ENCODE data around the gene MMD2. TPM values are rescaled to one million over a fixed set of nuclear protein-coding genes. Genes with fewer than 3 reads are reported as not detected.
"Not testable (repeated sequence)": the region's sequence is repeated elsewhere in the genome, so short reads cannot be mapped to it uniquely, and the experiment has no call there.

MMD2 gene
- total RNA-seq, 4 donors from 2014 or later, result not detected

- H3K36me3 ChIP-seq, result no peaks in the 10 kb centered on the region
- WGBS, 2 donors, result 73 to 85% methylated on average over 4 to 5 of the region's 9 CpGs
- no peak for DNase-seq
- H3K27ac ChIP-seq, result no peak overlapping the region
- H3K4me1 ChIP-seq, result no peaks in the 10 kb centered on the region
- H3K27me3 ChIP-seq, result no peaks in the 10 kb centered on the region
- no peak for TF ChIP-seq POLR2A (IDR thresholded peaks at IDR 0.05)
- no peak for TF ChIP-seq CTCF (IDR thresholded peaks at IDR 0.05)
- intact Hi-C loops (cut with DNase I), result no loop called here
- H3K9me3 ChIP-seq, result peaks cover 0 to 10% (median 0%) of the 10 kb centered on the region in 3 donors
- H3K4me3 ChIP-seq, result no peak overlapping the region
Observed at GRCh38 chr7:4894482-4894881, 64.5 kb downstream of the MMD2 start.

GRCh38 chr7:4893929-4894475, 65.0 kb downstream of the MMD2 start:
- H3K27ac ChIP-seq, result no peak overlapping the region
- DNase-seq, result no peak
- no peak overlapping the region for H3K4me3 ChIP-seq
- no peaks in the 10 kb centered on the region for H3K27me3 ChIP-seq
- no peaks in the 10 kb centered on the region for H3K4me1 ChIP-seq
- TF ChIP-seq POLR2A (IDR thresholded peaks at IDR 0.05) (no peak), CTCF (IDR thresholded peaks at IDR 0.05) (no peak)
- H3K36me3 ChIP-seq, result no peaks in the 10 kb centered on the region
- intact Hi-C loops (cut with DNase I), result no loop called here
- WGBS, 2 donors, result 82 to 84% methylated on average over 7 to 8 of the region's 8 CpGs
- H3K9me3 ChIP-seq, result peaks cover 0 to 10% (median 0%) of the 10 kb centered on the region in 3 donors

GRCh38 chr7:4893188-4893587, 65.8 kb downstream of the MMD2 start:
- 68 to 69% methylated on average over 4 of the region's 4 CpGs for WGBS, 2 donors
- intact Hi-C loops (cut with DNase I); H3K27ac ChIP-seq: not testable (repeated sequence)

GRCh38 chr7:4891522-4891921, 67.5 kb downstream of the MMD2 start:
- intact Hi-C loops (cut with DNase I), result not testable (repeated sequence)

More at GRCh38 chr7:4893188-4893587, 65.8 kb downstream of the MMD2 start:
- H3K27me3 ChIP-seq, DNase-seq, H3K4me3 ChIP-seq, H3K36me3 ChIP-seq, H3K4me1 ChIP-seq: not testable (repeated sequence)
- H3K9me3 ChIP-seq, result peaks cover 0 to 10% (median 0%) of the 10 kb centered on the region in 3 donors

GRCh38 chr7:4889682-4890081, 69.3 kb downstream of the MMD2 start:
- peaks cover 0 to 9% (median 0%) of the 10 kb centered on the region in 3 donors for H3K9me3 ChIP-seq
- 29 to 40% methylated on average over 1 of the region's 1 CpG for WGBS, 2 donors
- H3K4me1 ChIP-seq, result no peaks in the 10 kb centered on the region
- H3K27me3 ChIP-seq, result peaks cover 0 to 4% (median 0%) of the 10 kb centered on the region in 4 donors
- no peak overlapping the region for H3K27ac ChIP-seq
- no peaks in the 10 kb centered on the region for H3K36me3 ChIP-seq
- intact Hi-C loops (cut with DNase I), result no loop called here
- no peak overlapping the region for H3K4me3 ChIP-seq
- no peak for DNase-seq
- no peak for TF ChIP-seq CTCF (IDR thresholded peaks at IDR 0.05)
- no peak for TF ChIP-seq POLR2A (IDR thresholded peaks at IDR 0.05)

More at GRCh38 chr7:4891522-4891921, 67.5 kb downstream of the MMD2 start:
- not testable (repeated sequence) for H3K36me3 ChIP-seq, H3K27me3 ChIP-seq, H3K4me3 ChIP-seq, DNase-seq, H3K4me1 ChIP-seq, H3K27ac ChIP-seq
- peaks cover 0 to 10% (median 0%) of the 10 kb centered on the region in 3 donors for H3K9me3 ChIP-seq
- 46 to 66% methylated on average over 2 of the region's 2 CpGs for WGBS, 2 donors

- intact Hi-C loops (cut with DNase I), result no loop called here
- no peak for DNase-seq
- peaks cover 0 to 18% (median 0%) of the 10 kb centered on the region in 4 donors for H3K27me3 ChIP-seq
- H3K36me3 ChIP-seq, result no peaks in the 10 kb centered on the region
- H3K9me3 ChIP-seq, result no peaks in the 10 kb centered on the region
- peaks cover 0 to 11% (median 6%) of the 10 kb centered on the region in 3 donors for H3K4me1 ChIP-seq
- no peak overlapping the region for H3K4me3 ChIP-seq
- TF ChIP-seq CTCF (IDR thresholded peaks at IDR 0.05), result no peak
- TF ChIP-seq POLR2A (IDR thresholded peaks at IDR 0.05), result no peak
- H3K27ac ChIP-seq, result no peak overlapping the region
- 36 to 74% methylated on average over 2 of the region's 3 CpGs for WGBS, 2 donors
Observed at GRCh38 chr7:4888161-4888560, 70.8 kb downstream of the MMD2 start.
